Measurements from ENCODE around the gene CAMTA1. TPM values are rescaled to one million over a fixed set of nuclear protein-coding genes. Genes with fewer than 3 reads are reported as not detected.

Gene CAMTA1
- polyA plus RNA-seq, 1 of the 3 experiments (the other 2 are of a cell fraction): 63.1 TPM

GRCh38 chr1:7422561-7422960 is 637.3 kb downstream of the CAMTA1 start:
- Histone ChIP-seq H3K9ac (no peak overlapping the region), H3K27me3 (ENCODE audit: insufficient read depth) (no peaks in the 10 kb centered on the region), H3K4me2 (no peak overlapping the region), H3K9me3 (no peaks in the 10 kb centered on the region), H2AFZ (ENCODE audit: low read depth) (no peak overlapping the region), H3F3A (replicated peaks; ENCODE audit: insufficient read depth) (no peaks in the 10 kb centered on the region), H3K79me2 (ENCODE audit: insufficient read depth) (no peaks in the 10 kb centered on the region), H4K20me1 (ENCODE audit: insufficient read depth) (no peaks in the 10 kb centered on the region), H3K36me3 (replicated peaks in 1 of 2; ENCODE audit: control insufficient read depth in 1 of 2, insufficient read depth in 2 of 2, low read length in 1 of 2) (no peaks in the 10 kb centered on the region), H3K9me2 (no peaks in the 10 kb centered on the region), H3K4me3 (ENCODE audit: low read depth in 2 of 2, low read length in 1 of 2) (no peak overlapping the region), H3K27ac (ENCODE audit: low read depth in 2 of 2, low read length in 1 of 2) (no peak overlapping the region), H3K4me1 (ENCODE audit: control insufficient read depth in 1 of 2, insufficient read depth in 2 of 2, low read depth in 1 of 2, low read length in 1 of 2) (peaks cover 0 to 15% of the 10 kb centered on the region in 2 experiments; a peak in 1 of 4 replicates)
- CTCF ChIA-PET: no interaction called here
- POLR2A ChIA-PET: no interaction called here
- WGBS (ENCODE audit: low lambda C conversion rate): 79% methylated on average over 3 of the region's 3 CpGs
- TF ChIP-seq JUND (IDR thresholded peaks at IDR 0.05): no peak
- TF ChIP-seq TEAD4 (IDR thresholded peaks at IDR 0.05; ENCODE audit: borderline replicate concordance, insufficient read depth): no peak
- TF ChIP-seq MAX (IDR thresholded peaks at IDR 0.05; ENCODE audit: low read depth): no peak
- no peak for TF ChIP-seq NRF1 (IDR thresholded peaks at IDR 0.05; ENCODE audit: low read depth, low read length)
- no peak for DNase-seq

GRCh38 chr1:7422966-7423365 is 637.7 kb downstream of the CAMTA1 start:
- no peak overlapping the region for H3K4me2 ChIP-seq
- TF ChIP-seq YY1 (IDR thresholded peaks at IDR 0.05; ENCODE audit: low read depth): no peak
- TF ChIP-seq ZBTB33 (IDR thresholded peaks at IDR 0.05; ENCODE audit: borderline replicate concordance, low read depth): no peak
- no peak for TF ChIP-seq MEF2A (IDR thresholded peaks at IDR 0.05; ENCODE audit: borderline replicate concordance, low read depth)
- no peak for TF ChIP-seq RFX5 (IDR thresholded peaks at IDR 0.05; ENCODE audit: low read length)
- no peak for TF ChIP-seq JUND (IDR thresholded peaks at IDR 0.05)
- no peak for TF ChIP-seq CTCF (IDR thresholded peaks at IDR 0.05)
- no peak for TF ChIP-seq EP300 (IDR thresholded peaks at IDR 0.05; ENCODE audit: borderline replicate concordance in 1 of 2, low read depth in 1 of 2, low read length in 1 of 2)
- TF ChIP-seq RAD21 (IDR thresholded peaks at IDR 0.05; ENCODE audit: low read length): no peak
- no peak for TF ChIP-seq TAF1 (IDR thresholded peaks at IDR 0.05; ENCODE audit: borderline replicate concordance, low read depth, low read length)
- TF ChIP-seq TEAD4 (IDR thresholded peaks at IDR 0.05; ENCODE audit: borderline replicate concordance, insufficient read depth): no peak
- no peak for TF ChIP-seq TCF12 (IDR thresholded peaks at IDR 0.05)
- TF ChIP-seq MAX (IDR thresholded peaks at IDR 0.05; ENCODE audit: low read depth): no peak
- no peak for DNase-seq

More at GRCh38 chr1:7422966-7423365, 637.7 kb downstream of the CAMTA1 start:
- Histone ChIP-seq H4K20me1 (ENCODE audit: insufficient read depth) (no peaks in the 10 kb centered on the region), H2AFZ (ENCODE audit: low read depth) (no peak overlapping the region), H3F3A (replicated peaks; ENCODE audit: insufficient read depth) (no peaks in the 10 kb centered on the region), H3K27ac (ENCODE audit: low read depth in 2 of 2, low read length in 1 of 2) (no peak overlapping the region), H3K4me1 (ENCODE audit: control insufficient read depth in 1 of 2, insufficient read depth in 2 of 2, low read depth in 1 of 2, low read length in 1 of 2) (peaks cover 0 to 15% of the 10 kb centered on the region in 2 experiments; a peak in 1 of 4 replicates), H3K36me3 (replicated peaks in 1 of 2; ENCODE audit: control insufficient read depth in 1 of 2, insufficient read depth in 2 of 2, low read length in 1 of 2) (no peaks in the 10 kb centered on the region), H3K27me3 (ENCODE audit: insufficient read depth) (no peaks in the 10 kb centered on the region), H3K79me2 (ENCODE audit: insufficient read depth) (no peaks in the 10 kb centered on the region), H3K9me2 (no peaks in the 10 kb centered on the region), H3K4me3 (ENCODE audit: low read depth in 2 of 2, low read length in 1 of 2) (no peak overlapping the region), H3K9ac (no peak overlapping the region), H3K9me3 (no peaks in the 10 kb centered on the region)
- POLR2A ChIA-PET: no interaction called here
- CTCF ChIA-PET: no interaction called here
- WGBS (ENCODE audit: low lambda C conversion rate): 92% methylated on average over 2 of the region's 9 CpGs
